HepG2 (cell line): ENCODE results near the gene FNIP2. TPM values are rescaled to one million over a fixed set of nuclear protein-coding genes. Genes with fewer than 3 reads are reported as not detected.

Experiments used
- ATRX ChIP-seq: sonication (generic); formaldehyde crosslinking; IDR thresholded peaks from 2 replicates; pipeline ENCODE4 v1.4.0; 2020; ENCODE audit warnings: missing genetic modification reagents, borderline replicate concordance
- FOXO1 ChIP-seq: sonication (generic); formaldehyde crosslinking; IDR thresholded peaks from 2 replicates; pipeline ENCODE4 v1.4.0; 2020; ENCODE audit warnings: missing genetic modification reagents
- HOXA3 ChIP-seq: sonication (generic); formaldehyde crosslinking; IDR thresholded peaks from 2 replicates; pipeline ENCODE4 v1.5.0; 2020; ENCODE audit warnings: missing genetic modification reagents
- PAWR ChIP-seq: sonication (generic); formaldehyde crosslinking; IDR thresholded peaks from 2 replicates; pipeline ENCODE4 v1.4.0; 2020; ENCODE audit warnings: missing genetic modification reagents, mild to moderate bottlenecking, borderline replicate concordance
- RFX1 ChIP-seq: fragments of 450-650 bp; IDR thresholded peaks from 2 replicates; pipeline ENCODE4 v1.6.1; 2017
- U2AF2 ChIP-seq: fragments of 200-400 bp; formaldehyde crosslinking; IDR thresholded peaks from 2 replicates; pipeline ENCODE4 v1.6.1; 2017; ENCODE audit warnings: low read depth, mild to moderate bottlenecking, low read length
- ZNF354B ChIP-seq: sonication (generic); formaldehyde crosslinking; IDR thresholded peaks from 2 replicates; pipeline ENCODE4 v1.8.0; 2022; ENCODE audit warnings: mild to moderate bottlenecking, missing genetic modification reagents
- ZNF619 ChIP-seq: sonication (generic); formaldehyde crosslinking; IDR thresholded peaks from 2 replicates; pipeline ENCODE4 v1.4.0; 2020; ENCODE audit warnings: mild to moderate bottlenecking, missing genetic modification reagents
- polyA plus RNA-seq, 8 experiments: library from polyadenylated mRNA; depleted of rRNA in 3 of 8; stranded (reverse) in 7 of 8; unstranded in 1 of 8; fragments of >200 nt; fragmentation: Illumina TruSeq in 4 of 8; extraction: Trizol in 4 of 8; gene quantifications; 2 replicates each; pipeline versions ENCODE4 v1.2.1 to v1.2.3, GENCODE V29; 2011 to 2016; ENCODE audit warnings: low read depth in 4 of 8, missing spikeins in 1 of 8, mixed read lengths in 1 of 8; ENCODE audit not compliant: insufficient read depth in 1 of 8
- total RNA-seq, 5 experiments: library from RNA; depleted of rRNA; stranded (reverse); fragments of >200 nt; fragmentation: Illumina TruSeq; extraction: Trizol; gene quantifications; 2 replicates each; pipeline ENCODE4 v1.2.3, GENCODE V29; 2016; ENCODE audit warnings: low read depth in 1 of 5
- TF ChIP-seq, protein P1 (sequence below): sonication (generic); formaldehyde crosslinking; IDR thresholded peaks from 2 replicates; pipeline ENCODE4 v1.5.0; 2020; ENCODE audit warnings: mild to moderate bottlenecking, missing genetic modification reagents, borderline replicate concordance
- TF ChIP-seq, protein P2 (sequence below): sonication (generic); formaldehyde crosslinking; IDR thresholded peaks from 2 replicates; pipeline ENCODE4 v1.4.0; 2020; ENCODE audit warnings: missing genetic modification reagents
- TF ChIP-seq, protein P3 (sequence below): sonication (generic); formaldehyde crosslinking; IDR thresholded peaks from 2 replicates; pipeline ENCODE4 v1.5.1; 2020; ENCODE audit warnings: missing genetic modification reagents, mild to moderate bottlenecking, borderline replicate concordance
- TF ChIP-seq, protein P4 (sequence below): sonication (generic); formaldehyde crosslinking; IDR thresholded peaks from 2 replicates; pipeline ENCODE4 v1.4.0; 2020; ENCODE audit warnings: low read depth, mild to moderate bottlenecking, missing genetic modification reagents
- TF ChIP-seq, protein P5 (sequence below): sonication (generic); formaldehyde crosslinking; IDR thresholded peaks from 2 replicates; pipeline ENCODE4 v1.5.0; 2020; ENCODE audit warnings: missing genetic modification reagents
- TF ChIP-seq, protein P6 (sequence below): sonication (generic); formaldehyde crosslinking; IDR thresholded peaks from 2 replicates; pipeline ENCODE4 v1.4.0; 2020; ENCODE audit warnings: missing genetic modification reagents
- TF ChIP-seq, protein P7 (sequence below): sonication (generic); formaldehyde crosslinking; IDR thresholded peaks from 2 replicates; pipeline ENCODE4 v1.5.1; 2020; ENCODE audit warnings: mild to moderate bottlenecking, missing genetic modification reagents, borderline replicate concordance

The FNIP2 gene
- total and polyA plus RNA-seq, 2 of the 13 experiments (the other 11 are each of a cell fraction or from before 2014, with no cell fraction given), result 15.5 to 21.0 TPM

DNA sequence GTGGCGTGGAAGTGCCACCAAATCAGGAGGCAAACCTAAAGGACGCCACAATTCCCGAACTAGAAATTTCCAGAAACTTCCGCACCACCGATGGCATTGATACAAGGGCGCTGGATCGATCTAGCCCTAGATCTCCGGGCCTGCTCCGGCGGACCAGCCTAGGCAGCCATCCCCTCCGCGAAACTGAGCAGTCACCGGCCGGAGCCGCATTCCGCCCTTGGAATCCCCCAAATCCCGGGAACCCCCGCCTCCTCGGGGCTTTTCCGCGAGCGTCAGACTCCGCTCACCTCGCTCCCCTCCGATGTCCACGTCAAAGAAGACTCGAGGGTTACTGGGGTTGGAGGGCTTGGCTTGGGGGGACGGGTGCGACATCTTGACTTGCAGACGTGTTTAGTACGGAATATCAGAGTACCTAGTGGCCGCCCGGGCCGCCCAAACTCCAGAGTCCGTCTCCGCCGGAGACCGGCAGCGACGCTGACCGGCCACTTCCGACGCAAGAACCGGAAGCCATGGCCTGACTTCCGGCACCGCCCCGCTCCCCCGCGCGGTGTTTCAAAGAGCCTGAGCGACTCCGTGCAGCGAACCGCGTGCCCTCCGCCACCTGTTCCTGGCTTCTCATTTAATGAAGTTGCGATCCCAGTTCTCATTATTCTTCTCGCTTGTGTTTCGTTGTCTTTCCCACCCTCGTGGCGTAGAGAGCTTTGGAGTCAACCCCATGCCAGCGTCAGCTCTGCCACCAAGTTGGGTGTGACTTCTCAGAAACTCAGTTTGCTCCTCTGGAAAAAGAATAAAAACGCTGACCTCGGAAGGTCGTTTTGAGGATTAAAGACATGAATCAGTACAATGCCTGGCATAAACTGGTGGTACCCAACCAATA is 45.7 kb upstream of the FNIP2 start, which contains the start of gene PPID (continued):
- TF ChIP-seq U2AF2 (no peak), ZNF354B (CRISPR knock-in tag) (no peak), PAWR (CRISPR knock-in tag) (no peak), ZNF619 (CRISPR knock-in tag) (no peak), HOXA3 (peak; percentile 90), ATRX (CRISPR knock-in tag) (no peak), RFX1 (no peak), FOXO1 (peak; percentile 64; the same call in 1 of the 2 replicates)
- TF ChIP-seq, protein P1, sequence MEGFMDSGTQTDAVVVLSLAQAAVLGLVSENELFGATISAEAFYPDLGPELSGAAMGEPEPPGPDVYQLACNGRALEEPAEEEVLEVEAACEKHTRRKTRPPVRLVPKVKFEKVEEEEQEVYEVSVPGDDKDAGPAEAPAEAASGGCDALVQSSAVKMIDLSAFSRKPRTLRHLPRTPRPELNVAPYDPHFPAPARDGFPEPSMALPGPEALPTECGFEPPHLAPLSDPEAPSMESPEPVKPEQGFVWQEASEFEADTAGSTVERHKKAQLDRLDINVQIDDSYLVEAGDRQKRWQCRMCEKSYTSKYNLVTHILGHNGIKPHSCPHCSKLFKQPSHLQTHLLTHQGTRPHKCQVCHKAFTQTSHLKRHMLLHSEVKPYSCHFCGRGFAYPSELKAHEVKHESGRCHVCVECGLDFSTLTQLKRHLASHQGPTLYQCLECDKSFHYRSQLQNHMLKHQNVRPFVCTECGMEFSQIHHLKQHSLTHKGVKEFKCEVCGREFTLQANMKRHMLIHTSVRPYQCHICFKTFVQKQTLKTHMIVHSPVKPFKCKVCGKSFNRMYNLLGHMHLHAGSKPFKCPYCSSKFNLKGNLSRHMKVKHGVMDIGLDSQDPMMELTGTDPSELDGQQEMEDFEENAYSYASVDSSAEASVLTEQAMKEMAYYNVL (CRISPR knock-in tag), result no peak
- TF ChIP-seq, protein P2, sequence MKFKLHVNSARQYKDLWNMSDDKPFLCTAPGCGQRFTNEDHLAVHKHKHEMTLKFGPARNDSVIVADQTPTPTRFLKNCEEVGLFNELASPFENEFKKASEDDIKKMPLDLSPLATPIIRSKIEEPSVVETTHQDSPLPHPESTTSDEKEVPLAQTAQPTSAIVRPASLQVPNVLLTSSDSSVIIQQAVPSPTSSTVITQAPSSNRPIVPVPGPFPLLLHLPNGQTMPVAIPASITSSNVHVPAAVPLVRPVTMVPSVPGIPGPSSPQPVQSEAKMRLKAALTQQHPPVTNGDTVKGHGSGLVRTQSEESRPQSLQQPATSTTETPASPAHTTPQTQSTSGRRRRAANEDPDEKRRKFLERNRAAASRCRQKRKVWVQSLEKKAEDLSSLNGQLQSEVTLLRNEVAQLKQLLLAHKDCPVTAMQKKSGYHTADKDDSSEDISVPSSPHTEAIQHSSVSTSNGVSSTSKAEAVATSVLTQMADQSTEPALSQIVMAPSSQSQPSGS, result peak; percentile 47; the same call in 1 of the 2 replicates
- TF ChIP-seq, protein P3, sequence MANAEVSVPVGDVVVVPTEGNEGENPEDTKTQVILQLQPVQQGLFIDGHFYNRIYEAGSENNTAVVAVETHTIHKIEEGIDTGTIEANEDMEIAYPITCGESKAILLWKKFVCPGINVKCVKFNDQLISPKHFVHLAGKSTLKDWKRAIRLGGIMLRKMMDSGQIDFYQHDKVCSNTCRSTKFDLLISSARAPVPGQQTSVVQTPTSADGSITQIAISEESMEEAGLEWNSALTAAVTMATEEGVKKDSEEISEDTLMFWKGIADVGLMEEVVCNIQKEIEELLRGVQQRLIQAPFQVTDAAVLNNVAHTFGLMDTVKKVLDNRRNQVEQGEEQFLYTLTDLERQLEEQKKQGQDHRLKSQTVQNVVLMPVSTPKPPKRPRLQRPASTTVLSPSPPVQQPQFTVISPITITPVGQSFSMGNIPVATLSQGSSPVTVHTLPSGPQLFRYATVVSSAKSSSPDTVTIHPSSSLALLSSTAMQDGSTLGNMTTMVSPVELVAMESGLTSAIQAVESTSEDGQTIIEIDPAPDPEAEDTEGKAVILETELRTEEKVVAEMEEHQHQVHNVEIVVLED (CRISPR knock-in tag), result peak; percentile 86
- TF ChIP-seq, protein P4, sequence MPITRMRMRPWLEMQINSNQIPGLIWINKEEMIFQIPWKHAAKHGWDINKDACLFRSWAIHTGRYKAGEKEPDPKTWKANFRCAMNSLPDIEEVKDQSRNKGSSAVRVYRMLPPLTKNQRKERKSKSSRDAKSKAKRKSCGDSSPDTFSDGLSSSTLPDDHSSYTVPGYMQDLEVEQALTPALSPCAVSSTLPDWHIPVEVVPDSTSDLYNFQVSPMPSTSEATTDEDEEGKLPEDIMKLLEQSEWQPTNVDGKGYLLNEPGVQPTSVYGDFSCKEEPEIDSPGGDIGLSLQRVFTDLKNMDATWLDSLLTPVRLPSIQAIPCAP (CRISPR knock-in tag), result no peak
- TF ChIP-seq, protein P5, sequence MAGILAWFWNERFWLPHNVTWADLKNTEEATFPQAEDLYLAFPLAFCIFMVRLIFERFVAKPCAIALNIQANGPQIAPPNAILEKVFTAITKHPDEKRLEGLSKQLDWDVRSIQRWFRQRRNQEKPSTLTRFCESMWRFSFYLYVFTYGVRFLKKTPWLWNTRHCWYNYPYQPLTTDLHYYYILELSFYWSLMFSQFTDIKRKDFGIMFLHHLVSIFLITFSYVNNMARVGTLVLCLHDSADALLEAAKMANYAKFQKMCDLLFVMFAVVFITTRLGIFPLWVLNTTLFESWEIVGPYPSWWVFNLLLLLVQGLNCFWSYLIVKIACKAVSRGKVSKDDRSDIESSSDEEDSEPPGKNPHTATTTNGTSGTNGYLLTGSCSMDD, result no peak
- TF ChIP-seq, protein P6, sequence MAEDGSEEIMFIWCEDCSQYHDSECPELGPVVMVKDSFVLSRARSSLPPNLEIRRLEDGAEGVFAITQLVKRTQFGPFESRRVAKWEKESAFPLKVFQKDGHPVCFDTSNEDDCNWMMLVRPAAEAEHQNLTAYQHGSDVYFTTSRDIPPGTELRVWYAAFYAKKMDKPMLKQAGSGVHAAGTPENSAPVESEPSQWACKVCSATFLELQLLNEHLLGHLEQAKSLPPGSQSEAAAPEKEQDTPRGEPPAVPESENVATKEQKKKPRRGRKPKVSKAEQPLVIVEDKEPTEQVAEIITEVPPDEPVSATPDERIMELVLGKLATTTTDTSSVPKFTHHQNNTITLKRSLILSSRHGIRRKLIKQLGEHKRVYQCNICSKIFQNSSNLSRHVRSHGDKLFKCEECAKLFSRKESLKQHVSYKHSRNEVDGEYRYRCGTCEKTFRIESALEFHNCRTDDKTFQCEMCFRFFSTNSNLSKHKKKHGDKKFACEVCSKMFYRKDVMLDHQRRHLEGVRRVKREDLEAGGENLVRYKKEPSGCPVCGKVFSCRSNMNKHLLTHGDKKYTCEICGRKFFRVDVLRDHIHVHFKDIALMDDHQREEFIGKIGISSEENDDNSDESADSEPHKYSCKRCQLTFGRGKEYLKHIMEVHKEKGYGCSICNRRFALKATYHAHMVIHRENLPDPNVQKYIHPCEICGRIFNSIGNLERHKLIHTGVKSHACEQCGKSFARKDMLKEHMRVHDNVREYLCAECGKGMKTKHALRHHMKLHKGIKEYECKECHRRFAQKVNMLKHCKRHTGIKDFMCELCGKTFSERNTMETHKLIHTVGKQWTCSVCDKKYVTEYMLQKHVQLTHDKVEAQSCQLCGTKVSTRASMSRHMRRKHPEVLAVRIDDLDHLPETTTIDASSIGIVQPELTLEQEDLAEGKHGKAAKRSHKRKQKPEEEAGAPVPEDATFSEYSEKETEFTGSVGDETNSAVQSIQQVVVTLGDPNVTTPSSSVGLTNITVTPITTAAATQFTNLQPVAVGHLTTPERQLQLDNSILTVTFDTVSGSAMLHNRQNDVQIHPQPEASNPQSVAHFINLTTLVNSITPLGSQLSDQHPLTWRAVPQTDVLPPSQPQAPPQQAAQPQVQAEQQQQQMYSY (CRISPR knock-in tag), result 0 out of 2 replicates have a peak, but pooled peaks have one; percentile 41
- TF ChIP-seq, protein P7, sequence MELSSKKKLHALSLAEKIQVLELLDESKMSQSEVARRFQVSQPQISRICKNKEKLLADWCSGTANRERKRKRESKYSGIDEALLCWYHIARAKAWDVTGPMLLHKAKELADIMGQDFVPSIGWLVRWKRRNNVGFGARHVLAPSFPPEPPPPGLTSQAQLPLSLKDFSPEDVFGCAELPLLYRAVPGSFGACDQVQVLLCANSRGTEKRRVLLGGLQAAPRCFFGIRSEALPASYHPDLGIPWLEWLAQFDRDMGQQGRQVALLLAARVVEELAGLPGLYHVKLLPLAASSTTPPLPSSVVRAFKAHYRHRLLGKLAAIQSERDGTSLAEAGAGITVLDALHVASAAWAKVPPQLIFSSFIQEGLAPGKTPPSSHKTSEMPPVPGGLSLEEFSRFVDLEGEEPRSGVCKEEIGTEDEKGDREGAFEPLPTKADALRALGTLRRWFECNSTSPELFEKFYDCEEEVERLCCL (CRISPR knock-in tag), result peak; percentile 86; the same call in 1 of the 2 replicates
